ENCODE measurements around the gene ZNF521. TPM values are rescaled to one million over a fixed set of nuclear protein-coding genes. Genes with fewer than 3 reads are reported as not detected.

Gene ZNF521
- total RNA-seq, 2 donors from 2014 or later: 21.4 to 26.9 TPM

GRCh38 chr18:25364732-25365131 lies 12.8 kb upstream of the ZNF521 start:
- H3K9me3 Mint-ChIP-seq: peaks cover 5% of the 10 kb centered on the region
- no peaks in the 10 kb centered on the region for H3K4me1 Mint-ChIP-seq
- no peak overlapping the region for H3K4me3 ChIP-seq (ENCODE audit: low read length)
- TF ChIP-seq, protein P1, sequence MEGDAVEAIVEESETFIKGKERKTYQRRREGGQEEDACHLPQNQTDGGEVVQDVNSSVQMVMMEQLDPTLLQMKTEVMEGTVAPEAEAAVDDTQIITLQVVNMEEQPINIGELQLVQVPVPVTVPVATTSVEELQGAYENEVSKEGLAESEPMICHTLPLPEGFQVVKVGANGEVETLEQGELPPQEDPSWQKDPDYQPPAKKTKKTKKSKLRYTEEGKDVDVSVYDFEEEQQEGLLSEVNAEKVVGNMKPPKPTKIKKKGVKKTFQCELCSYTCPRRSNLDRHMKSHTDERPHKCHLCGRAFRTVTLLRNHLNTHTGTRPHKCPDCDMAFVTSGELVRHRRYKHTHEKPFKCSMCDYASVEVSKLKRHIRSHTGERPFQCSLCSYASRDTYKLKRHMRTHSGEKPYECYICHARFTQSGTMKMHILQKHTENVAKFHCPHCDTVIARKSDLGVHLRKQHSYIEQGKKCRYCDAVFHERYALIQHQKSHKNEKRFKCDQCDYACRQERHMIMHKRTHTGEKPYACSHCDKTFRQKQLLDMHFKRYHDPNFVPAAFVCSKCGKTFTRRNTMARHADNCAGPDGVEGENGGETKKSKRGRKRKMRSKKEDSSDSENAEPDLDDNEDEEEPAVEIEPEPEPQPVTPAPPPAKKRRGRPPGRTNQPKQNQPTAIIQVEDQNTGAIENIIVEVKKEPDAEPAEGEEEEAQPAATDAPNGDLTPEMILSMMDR (conservative IDR thresholded peaks at IDR 0.05): no peak
- H3K4me1 ChIP-seq (ENCODE audit: control insufficient read depth, insufficient read depth, low read length): no peaks in the 10 kb centered on the region
- DNase-seq: no peak
- H3K36me3 ChIP-seq (ENCODE audit: control insufficient read depth, insufficient read depth, low read length): no peaks in the 10 kb centered on the region
- no peaks in the 10 kb centered on the region for H3K36me3 Mint-ChIP-seq (ENCODE audit: low read depth)
- no peak overlapping the region for H3K27ac ChIP-seq (ENCODE audit: low read depth, low read length)
- H3K9ac ChIP-seq (ENCODE audit: extremely low read depth, low read length, poor library complexity, severe bottlenecking): no peak overlapping the region
- H3K4me3 Mint-ChIP-seq: no peak overlapping the region
- H3K27ac Mint-ChIP-seq: no peak overlapping the region
- no peaks in the 10 kb centered on the region for H3K27me3 ChIP-seq (ENCODE audit: control insufficient read depth, insufficient read depth, low read length, poor library complexity, severe bottlenecking)
- H3K27me3 Mint-ChIP-seq (ENCODE audit: insufficient read depth): peaks cover 14% of the 10 kb centered on the region
- no peaks in the 10 kb centered on the region for H3K9me3 ChIP-seq (ENCODE audit: control insufficient read depth, low read length)

DNA sequence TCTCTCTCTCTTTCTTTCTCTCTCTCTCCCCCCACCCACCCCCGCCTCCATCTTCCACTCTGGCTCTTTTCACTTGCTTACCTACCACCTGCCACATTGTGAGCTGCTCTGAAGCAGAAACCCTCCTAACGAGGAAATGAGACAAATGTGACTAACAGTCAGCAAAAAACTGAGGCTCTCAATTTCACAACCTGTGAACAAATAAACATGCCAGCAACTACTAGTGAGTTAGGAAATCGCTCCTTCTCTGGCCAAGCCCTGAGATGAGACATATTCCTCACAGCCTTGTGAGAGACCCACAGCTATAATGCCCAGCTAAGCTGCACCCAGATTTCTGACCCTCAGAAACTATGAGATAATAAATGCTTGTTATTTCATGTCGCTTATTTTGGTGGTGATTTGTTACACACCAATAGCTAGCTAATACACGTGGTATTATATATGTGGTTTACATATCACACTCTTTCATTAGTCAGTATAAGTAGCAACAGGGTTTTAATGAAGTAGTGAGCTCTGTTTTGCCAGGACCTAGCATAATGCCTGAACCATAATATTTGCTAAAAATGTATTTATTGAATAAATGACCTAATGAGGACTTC lies 8.4 kb upstream of the ZNF521 start:
- Mint-ChIP-seq H3K27me3 (ENCODE audit: insufficient read depth) (peaks cover 14% of the 10 kb centered on the region), H3K4me1 (peaks cover 3% of the 10 kb centered on the region), H3K9me3 (no peaks in the 10 kb centered on the region), H3K36me3 (ENCODE audit: low read depth) (no peaks in the 10 kb centered on the region), H3K27ac (no peak overlapping the region), H3K4me3 (no peak overlapping the region)
- Histone ChIP-seq H3K9ac (ENCODE audit: extremely low read depth, low read length, poor library complexity, severe bottlenecking) (no peak overlapping the region), H3K27me3 (ENCODE audit: control insufficient read depth, insufficient read depth, low read length, poor library complexity, severe bottlenecking) (peaks cover 7% of the 10 kb centered on the region), H3K4me1 (ENCODE audit: control insufficient read depth, insufficient read depth, low read length) (no peaks in the 10 kb centered on the region), H3K36me3 (ENCODE audit: control insufficient read depth, insufficient read depth, low read length) (no peaks in the 10 kb centered on the region), H3K9me3 (ENCODE audit: control insufficient read depth, low read length) (no peaks in the 10 kb centered on the region), H3K27ac (ENCODE audit: low read depth, low read length) (no peak overlapping the region), H3K4me3 (ENCODE audit: low read length) (no peak overlapping the region)
- TF ChIP-seq, protein P1 (conservative IDR thresholded peaks at IDR 0.05): no peak
- no peak for DNase-seq
- 88 to 100% methylated on average over 1 to 3 of the region's 5 CpGs for WGBS, 2 experiments (ENCODE audit: insufficient coverage in 1 of 2, insufficient read length in 1 of 2)

GRCh38 chr18:25353080-25353479 lies 1.1 kb upstream of the ZNF521 start:
- Histone ChIP-seq H3K27me3 (ENCODE audit: control insufficient read depth, insufficient read depth, low read length, poor library complexity, severe bottlenecking) (peaks cover 45% of the 10 kb centered on the region), H3K9ac (ENCODE audit: extremely low read depth, low read length, poor library complexity, severe bottlenecking) (no peak overlapping the region), H3K27ac (ENCODE audit: low read depth, low read length) (peak overlapping the region; percentile 34), H3K4me1 (ENCODE audit: control insufficient read depth, insufficient read depth, low read length) (no peaks in the 10 kb centered on the region), H3K9me3 (ENCODE audit: control insufficient read depth, low read length) (no peaks in the 10 kb centered on the region), H3K4me3 (ENCODE audit: low read length) (peak overlapping the region; percentile 77), H3K36me3 (ENCODE audit: control insufficient read depth, insufficient read depth, low read length) (no peaks in the 10 kb centered on the region)
- WGBS, 2 experiments (ENCODE audit: insufficient coverage in 1 of 2, insufficient read length in 1 of 2): 84 to 100% methylated on average over 1 to 3 of the region's 4 CpGs
- peaks cover 9% of the 10 kb centered on the region for H3K4me1 Mint-ChIP-seq
- TF ChIP-seq, protein P1 (conservative IDR thresholded peaks at IDR 0.05): no peak
- DNase-seq: no peak
- no peak overlapping the region for H3K27ac Mint-ChIP-seq
- no peaks in the 10 kb centered on the region for H3K36me3 Mint-ChIP-seq (ENCODE audit: low read depth)
- H3K27me3 Mint-ChIP-seq (ENCODE audit: insufficient read depth): peaks cover 55% of the 10 kb centered on the region
- no peaks in the 10 kb centered on the region for H3K9me3 Mint-ChIP-seq
- H3K4me3 Mint-ChIP-seq: peak overlapping the region; percentile 93
